Osteoblast (primary cell): ENCODE measurements around the gene RPUSD3. TPM values are rescaled to one million over a fixed set of nuclear protein-coding genes. Genes with fewer than 3 reads are reported as not detected.
A peak's percentile ranks its signal among the peaks of the same experiment; 100 is the strongest.

Experiments used
- DNase-seq: peaks from one replicate; pipeline ENCODE4 v3.0.0; 2011; ENCODE audit warnings: low spot score, mixed read lengths; ENCODE audit not compliant: insufficient read length; ENCODE audit errors: missing footprints
- H2AFZ ChIP-seq: 2 replicates; pipeline ENCODE4 v1.6.0; 2011; ENCODE audit warnings: mild to moderate bottlenecking, low read length
- H3K27ac ChIP-seq: 2 replicates; pipeline ENCODE4 v1.5.1; 2011; ENCODE audit warnings: mild to moderate bottlenecking, low read depth, low read length, moderate library complexity
- H3K27me3 ChIP-seq: 2 replicates; pipeline ENCODE4 v1.6.0; 2012; ENCODE audit warnings: mild to moderate bottlenecking, control low read depth, inconsistent platforms, low read length, moderate library complexity; ENCODE audit not compliant: insufficient read depth
- H3K36me3 ChIP-seq: 2 replicates; pipeline ENCODE4 v1.5.1; 2011; ENCODE audit warnings: mild to moderate bottlenecking, low read length, control low read depth, moderate library complexity; ENCODE audit not compliant: insufficient read depth
- H3K4me1 ChIP-seq: 2 replicates; pipeline ENCODE4 v1.5.1; 2011; ENCODE audit warnings: mild to moderate bottlenecking, low read length, control low read depth, moderate library complexity; ENCODE audit not compliant: insufficient read depth
- H3K4me2 ChIP-seq: 2 replicates; pipeline ENCODE4 v1.6.0; 2011; ENCODE audit warnings: mild to moderate bottlenecking, low read length; ENCODE audit not compliant: insufficient read depth
- H3K4me3 ChIP-seq: fragments of 200-600 bp; sonication (generic); 3 replicates; pipeline ENCODE4 v1.5.1; 2012; ENCODE audit warnings: mild to moderate bottlenecking, low read length, inconsistent platforms; ENCODE audit not compliant: insufficient read depth
- H3K79me2 ChIP-seq: 2 replicates; pipeline ENCODE4 v1.6.0; 2012; ENCODE audit warnings: mild to moderate bottlenecking, low read length, control low read depth, inconsistent platforms; ENCODE audit not compliant: insufficient read depth
- H3K9me3 ChIP-seq: 2 replicates; pipeline ENCODE4 v1.5.1; 2011; ENCODE audit warnings: low read depth, low read length, control low read depth
- H4K20me1 ChIP-seq: 2 replicates; pipeline ENCODE4 v1.6.0; 2012; ENCODE audit warnings: mild to moderate bottlenecking, low read length, control low read depth; ENCODE audit not compliant: insufficient read depth
- CTCF ChIP-seq: IDR thresholded peaks from 2 replicates; pipeline ENCODE4 v1.5.1; 2011; ENCODE audit warnings: mild to moderate bottlenecking, low read depth, low read length, moderate library complexity; ENCODE audit errors: extremely low read depth
- total RNA-seq: library from RNA; depleted of rRNA; stranded (reverse); fragments of >200 nt; gene quantifications from 2 replicates; pipeline ENCODE4 v1.2.3, GENCODE V29; 2012

Gene RPUSD3
- 18.6 and 19.2 TPM in 2 replicates for total RNA-seq

GRCh38 chr3:9843715-9844438 lies at the start of gene RPUSD3:
TSS of gene RPUSD3 (minus strand) at chr3:9844008. CDS start at chr3:9843990, 18 bp downstream.
- Histone ChIP-seq H4K20me1 (peaks cover 6% of the 10 kb centered on the region), H3K4me2 (peak within 1 kb of the TSS; percentile 97), H3K79me2 (peaks cover 11% of the 10 kb centered on the region), H3K4me3 (peak within 1 kb of the TSS; percentile 98), H3K9me3 (no peaks in the 10 kb centered on the region), H2AFZ (peak within 1 kb of the TSS; percentile 98), H3K27ac (peak within 1 kb of the TSS; percentile 79), H3K27me3 (no peaks in the 10 kb centered on the region), H3K36me3 (peaks cover 32% of the 10 kb centered on the region), H3K4me1 (peaks cover 13% of the 10 kb centered on the region)
- peak; percentile 99 for DNase-seq
- no peak for TF ChIP-seq CTCF

- TF ChIP-seq CTCF, result no peak
Measured at GRCh38 chr3:9891072-9891622, 47.3 kb upstream of the RPUSD3 start.

GRCh38 chr3:9890249-9891071 lies 46.7 kb upstream of the RPUSD3 start, which contains the start of gene JAGN1:
TSS of gene JAGN1 (plus strand) at chr3:9890610. CDS start at chr3:9890723, 113 bp downstream.
- peak; percentile 95 for DNase-seq
- Histone ChIP-seq H2AFZ (peak within 1 kb of the TSS; percentile 97), H3K27ac (peak within 1 kb of the TSS; percentile 91), H3K9me3 (no peaks in the 10 kb centered on the region), H4K20me1 (peaks cover 2% of the 10 kb centered on the region), H3K4me3 (peak within 1 kb of the TSS; percentile 92), H3K4me1 (peaks cover 21% of the 10 kb centered on the region), H3K4me2 (peak within 1 kb of the TSS; percentile 79), H3K36me3 (peaks cover 12% of the 10 kb centered on the region), H3K79me2 (peaks cover 29% of the 10 kb centered on the region), H3K27me3 (no peaks in the 10 kb centered on the region)
- no peak for TF ChIP-seq CTCF

More at GRCh38 chr3:9891072-9891622, 47.3 kb upstream of the RPUSD3 start:
- Histone ChIP-seq H2AFZ (peak overlapping the region; percentile 97), H3K4me3 (peak overlapping the region; percentile 92), H3K36me3 (peaks cover 12% of the 10 kb centered on the region), H3K9me3 (no peaks in the 10 kb centered on the region), H3K4me2 (peak overlapping the region; percentile 79), H3K27ac (peak overlapping the region; percentile 91), H3K79me2 (peaks cover 29% of the 10 kb centered on the region), H4K20me1 (peaks cover 2% of the 10 kb centered on the region), H3K4me1 (peaks cover 21% of the 10 kb centered on the region), H3K27me3 (no peaks in the 10 kb centered on the region)
- peak; percentile 66 for DNase-seq

GRCh38 chr3:9889405-9889804 lies 45.6 kb upstream of the RPUSD3 start:
- H3K79me2 ChIP-seq, result peaks cover 26% of the 10 kb centered on the region
- peaks cover 12% of the 10 kb centered on the region for H3K36me3 ChIP-seq
- no peak overlapping the region for H2AFZ ChIP-seq
- no peak overlapping the region for H3K4me3 ChIP-seq
- no peak for DNase-seq
- no peaks in the 10 kb centered on the region for H3K27me3 ChIP-seq
- peaks cover 2% of the 10 kb centered on the region for H4K20me1 ChIP-seq
- H3K27ac ChIP-seq, result no peak overlapping the region
- H3K9me3 ChIP-seq, result no peaks in the 10 kb centered on the region
- no peak for TF ChIP-seq CTCF
- no peak overlapping the region for H3K4me2 ChIP-seq
- peaks cover 26% of the 10 kb centered on the region for H3K4me1 ChIP-seq
